K562 (cell line): ENCODE results near the gene GNA14. TPM values are rescaled to one million over a fixed set of nuclear protein-coding genes. Genes with fewer than 3 reads are reported as not detected.

Experiments
- AFF1 ChIP-seq, 2 experiments: fragments of 450-650 bp; IDR thresholded peaks; 2 replicates each; pipeline ENCODE4 v1.6.1; 2018; ENCODE audit warnings: mild to moderate bottlenecking in 2 of 2, low read depth in 1 of 2; ENCODE audit not compliant: partially characterized antibody in 2 of 2
- CTCFL ChIP-seq: IDR thresholded peaks from 2 replicates; pipeline ENCODE4 v1.6.1; 2011; ENCODE audit warnings: borderline replicate concordance, low read depth, mild to moderate bottlenecking, moderate library complexity, low read length; ENCODE audit not compliant: insufficient read depth, poor library complexity, severe bottlenecking
- MXD1 ChIP-seq: fragments of 250-450 bp; sonication (Bioruptor Pico); IDR thresholded peaks from 2 replicates; pipeline ENCODE4 v1.8.0; 2021; ENCODE audit warnings: borderline replicate concordance, mild to moderate bottlenecking, moderate library complexity; ENCODE audit not compliant: poor library complexity, severe bottlenecking
- SRSF7 ChIP-seq: fragments of 200-400 bp; formaldehyde crosslinking; optimal IDR thresholded peaks from 2 replicates; pipeline ENCODE3; 2017; ENCODE audit warnings: mild to moderate bottlenecking, low read depth, low read length
- THRB ChIP-seq: fragments of 450-650 bp; formaldehyde crosslinking; conservative IDR thresholded peaks from 2 replicates; pipeline ENCODE4 v1.4.0; 2022; ENCODE audit warnings: mild to moderate bottlenecking, missing genetic modification characterization
- polyA plus RNA-seq, 8 experiments: library from polyadenylated mRNA; depleted of rRNA in 4 of 8; stranded (reverse) in 5 of 8; unstranded in 3 of 8; fragments of >200 nt; fragmentation: Nextera tagmentation in 2 of 8; fragmentation: Illumina TruSeq in 1 of 8; extraction: Ambion mirVana in 2 of 8; extraction: Trizol in 1 of 8; gene quantifications; 2 replicates each; pipeline versions ENCODE4 v1.2.1 to v1.2.3, GENCODE V29; 2011 to 2014; ENCODE audit warnings: inconsistent platforms in 1 of 8, missing spikeins in 1 of 8
- total RNA-seq, 7 experiments: library from RNA; depleted of rRNA in 6 of 7; stranded (reverse); fragments of >200 nt in 6 of 7; fragmentation: Illumina TruSeq in 2 of 7; extraction: Trizol in 2 of 7; gene quantifications; 2 replicates each; pipeline versions ENCODE4 v1.2.1 to v1.2.3, GENCODE V29; 2011 to 2021; ENCODE audit warnings: low replicate concordance in 1 of 7

GNA14 gene
- total and polyA plus RNA-seq, 9 of the 15 experiments (the other 6 are each of a cell fraction or from before 2014, with no cell fraction given) = 0.03 to 0.11 (median 0.03) TPM; not detected in 6

GRCh38 chr9:77541055-77541454 is 107.1 kb downstream of the GNA14 start (continued):
- TF ChIP-seq AFF1 (IDR thresholded peaks at IDR 0.05; ENCODE audit: low read depth in 1 of 2, partially characterized antibody in 2 of 2) = no peak
- TF ChIP-seq THRB = no peak
- no peak for TF ChIP-seq MXD1 (CRISPR knock-in tag)
- TF ChIP-seq SRSF7 = no peak
- TF ChIP-seq CTCFL = no peak
